ENCODE measurements around the gene PRUNE1. TPM values are rescaled to one million over a fixed set of nuclear protein-coding genes. Genes with fewer than 3 reads are reported as not detected.

The PRUNE1 gene
- 10 to 100 TPM; 12.9 to 20.6 TPM for total RNA-seq
- 10 to 100 TPM in 1 of 2 donors, 1 to 10 TPM in 1; 8.7 to 12.5 TPM for polyA plus RNA-seq
- long read RNA-seq, donor 1, transcript PRUNE1-201 (8 exons, 2,997 nt), result major isoform, 5 of 13 reads
- long read RNA-seq, donor 1, partial matches to known transcripts, result 5 of 13 reads
- long read RNA-seq, donor 1, other reads (novel, unspliced or antisense), result 0 of 13 reads
- long read RNA-seq, donor 2, partial matches to known transcripts, result 0 of 3 reads
- long read RNA-seq, donor 2, other reads (novel, unspliced or antisense), result 0 of 3 reads
- long read RNA-seq, donor 3, partial matches to known transcripts, result 0 of 2 reads
- long read RNA-seq, donor 3, other reads (novel, unspliced or antisense), result 0 of 2 reads
- long read RNA-seq, donor 4, result 0 reads
- long read RNA-seq, donor 5, transcript PRUNE1-201 (8 exons, 2,997 nt), result major isoform, 5 of 6 reads
- long read RNA-seq, donor 5, partial matches to known transcripts, result 0 of 6 reads
- long read RNA-seq, donor 5, other reads (novel, unspliced or antisense), result 0 of 6 reads

- peaks cover 6 to 56% (median 22%) of the 10 kb centered on the region in 5 donors for H3K4me1 ChIP-seq (ENCODE audit: control insufficient read depth in 5 of 5, insufficient read depth in 5 of 5, low read length in 5 of 5)
- peak within 1 kb of the TSS; percentile 94 to 98 for H3K9ac ChIP-seq (ENCODE audit: insufficient read depth in 1 of 2, low read length in 2 of 2)
- H3K36me3 ChIP-seq (ENCODE audit: control insufficient read depth in 4 of 4, insufficient read depth in 4 of 4, low read length in 4 of 4), result no peaks in the 10 kb centered on the region
- 0% methylated on average over 69 of the region's 69 CpGs for WGBS, 2 donors
- no peaks in the 10 kb centered on the region for H3K27me3 ChIP-seq (ENCODE audit: control insufficient read depth in 3 of 3, insufficient read depth in 3 of 3, low read length in 2 of 3)
- peak within 1 kb of the TSS; percentile 91 to 92 for H3K27ac ChIP-seq (ENCODE audit: low read depth in 1 of 2, low read length in 1 of 2)
- no peak for TF ChIP-seq CTCF (IDR thresholded peaks at IDR 0.05; ENCODE audit: control extremely low read depth, extremely low read depth)
- DNase-seq (peak; percentile 98 to 99 (median 99)), ATAC-seq (ENCODE audit: insufficient read depth, low FRiP score) (peak; percentile 94)
- no peaks in the 10 kb centered on the region for H3K9me3 ChIP-seq (ENCODE audit: control insufficient read depth in 4 of 4, insufficient read depth in 3 of 4, low read length in 3 of 4)
- H3K4me3 ChIP-seq, result peak within 1 kb of the TSS; percentile 74
These were observed at the start of gene PRUNE1 for GRCh38 chr1:151008244-151009205. Gene PRUNE1 (plus strand): TSS chr1:151008449. CDS start chr1:151008633, 184 bp downstream.

- Histone ChIP-seq H3K27me3 (ENCODE audit: control insufficient read depth in 3 of 3, insufficient read depth in 3 of 3, low read length in 2 of 3) (no peaks in the 10 kb centered on the region), H3K36me3 (ENCODE audit: control insufficient read depth in 4 of 4, insufficient read depth in 4 of 4, low read length in 4 of 4) (peaks cover 36 to 59% (median 45%) of the 10 kb centered on the region in 4 donors), H3K4me3 (no peak overlapping the region), H3K4me1 (ENCODE audit: control insufficient read depth in 5 of 5, insufficient read depth in 5 of 5, low read length in 5 of 5) (no peaks in the 10 kb centered on the region), H3K9me3 (ENCODE audit: control insufficient read depth in 4 of 4, insufficient read depth in 3 of 4, low read length in 3 of 4) (peaks cover 0 to 2% (median 0%) of the 10 kb centered on the region in 4 donors), H3K9ac (ENCODE audit: insufficient read depth in 1 of 2, low read length in 2 of 2) (no peak overlapping the region), H3K27ac (ENCODE audit: low read depth in 1 of 2, low read length in 1 of 2) (no peak overlapping the region)
- ATAC-seq (ENCODE audit: insufficient read depth, low FRiP score) (no peak), DNase-seq (no peak)
- no peak for TF ChIP-seq CTCF (IDR thresholded peaks at IDR 0.05; ENCODE audit: control extremely low read depth, extremely low read depth)
- WGBS, 2 donors, result 96 to 98% methylated on average over 7 of the region's 7 CpGs
These were observed 47.6 kb upstream of the PRUNE1 start for GRCh38 chr1:150960646-150961045.

- no peak for TF ChIP-seq CTCF (IDR thresholded peaks at IDR 0.05; ENCODE audit: control extremely low read depth, extremely low read depth)
- H3K4me1 ChIP-seq (ENCODE audit: control insufficient read depth in 5 of 5, insufficient read depth in 5 of 5, low read length in 5 of 5), result no peaks in the 10 kb centered on the region
- no peaks in the 10 kb centered on the region for H3K27me3 ChIP-seq (ENCODE audit: control insufficient read depth in 3 of 3, insufficient read depth in 3 of 3, low read length in 2 of 3)
- no peak overlapping the region for H3K4me3 ChIP-seq
- DNase-seq, result no peak
- H3K27ac ChIP-seq (ENCODE audit: low read depth in 1 of 2, low read length in 1 of 2), result no peak overlapping the region
- no peak overlapping the region for H3K9ac ChIP-seq (ENCODE audit: insufficient read depth in 1 of 2, low read length in 2 of 2)
- ATAC-seq (ENCODE audit: insufficient read depth, low FRiP score), result no peak
- peaks cover 44 to 66% (median 53%) of the 10 kb centered on the region in 4 donors for H3K36me3 ChIP-seq (ENCODE audit: control insufficient read depth in 4 of 4, insufficient read depth in 4 of 4, low read length in 4 of 4)
- 62 to 65% methylated on average over 4 of the region's 4 CpGs for WGBS, 2 donors
- peaks cover 0 to 2% (median 0%) of the 10 kb centered on the region in 4 donors for H3K9me3 ChIP-seq (ENCODE audit: control insufficient read depth in 4 of 4, insufficient read depth in 3 of 4, low read length in 3 of 4)
These were observed 46.5 kb upstream of the PRUNE1 start for GRCh38 chr1:150961756-150962155.
